HepG2 (cell line): ENCODE results near the gene WNT5B. TPM values are rescaled to one million over a fixed set of nuclear protein-coding genes. Genes with fewer than 3 reads are reported as not detected.

ENCODE experiments used
- CEBPB ChIP-seq: IDR thresholded peaks from 2 replicates; pipeline ENCODE4 v1.6.1; 2011; ENCODE audit warnings: low read depth, low read length, improper control_type of control experiment, borderline replicate concordance
- CREB3 ChIP-seq: sonication (generic); formaldehyde crosslinking; IDR thresholded peaks from 2 replicates; pipeline ENCODE4 v1.5.0; 2020; ENCODE audit warnings: missing genetic modification reagents
- EEA1 ChIP-seq: sonication (generic); formaldehyde crosslinking; IDR thresholded peaks from 2 replicates; pipeline ENCODE4 v1.5.1; 2020; ENCODE audit warnings: mild to moderate bottlenecking, missing genetic modification reagents, borderline replicate concordance
- HNRNPL ChIP-seq: fragments of 200-400 bp; formaldehyde crosslinking; IDR thresholded peaks from 2 replicates; pipeline ENCODE4 v1.6.1; 2017; ENCODE audit warnings: mild to moderate bottlenecking, low read depth, low read length
- HNRNPUL1 ChIP-seq: fragments of 200-400 bp; formaldehyde crosslinking; IDR thresholded peaks from 2 replicates; pipeline ENCODE4 v1.6.1; 2017; ENCODE audit warnings: low read depth, mild to moderate bottlenecking, low read length, moderate library complexity
- KAT7 ChIP-seq: IDR thresholded peaks from 2 replicates; pipeline ENCODE4 v1.6.1; 2018; ENCODE audit warnings: borderline replicate concordance, missing compliant biosample characterization
- NCOA1 ChIP-seq: sonication (generic); formaldehyde crosslinking; IDR thresholded peaks from 2 replicates; pipeline ENCODE4 v1.9.0; 2021; ENCODE audit warnings: missing genetic modification reagents
- NFKBIZ ChIP-seq: IDR thresholded peaks from 2 replicates; pipeline ENCODE4 v1.6.1; 2018; ENCODE audit warnings: missing genetic modification reagents, missing compliant biosample characterization
- NR2F1 ChIP-seq, 2 experiments: fragments of 450-650 bp in 1 of 2; formaldehyde crosslinking in 1 of 2; IDR thresholded peaks; 2 replicates each; pipeline versions ENCODE4 v1.5.0 to v1.6.1; 2016 to 2020; ENCODE audit warnings: mild to moderate bottlenecking in 1 of 2, missing compliant biosample characterization in 1 of 2, missing genetic modification reagents in 1 of 2, moderate library complexity in 1 of 2
- PHB2 ChIP-seq: fragments of 450-650 bp; IDR thresholded peaks from 2 replicates; pipeline ENCODE4 v1.6.1; 2018; ENCODE audit not compliant: partially characterized antibody
- REL ChIP-seq: sonication (generic); formaldehyde crosslinking; conservative IDR thresholded peaks from 2 replicates; pipeline ENCODE4 v1.8.0; 2022; ENCODE audit warnings: mild to moderate bottlenecking, missing genetic modification reagents, moderate library complexity
- RERE ChIP-seq: IDR thresholded peaks from 2 replicates; pipeline ENCODE4 v1.6.1; 2016; ENCODE audit warnings: low read depth, missing genetic modification reagents, missing compliant biosample characterization
- SRY ChIP-seq: sonication (generic); formaldehyde crosslinking; IDR thresholded peaks from 2 replicates; pipeline ENCODE4 v1.8.0; 2022; ENCODE audit warnings: mild to moderate bottlenecking, missing genetic modification reagents
- SUZ12 ChIP-seq: fragments of 150-350 bp; IDR thresholded peaks from 2 replicates; pipeline ENCODE4 v1.6.1; 2014; ENCODE audit warnings: low read depth, low read length
- THAP7 ChIP-seq: sonication (generic); formaldehyde crosslinking; IDR thresholded peaks from 2 replicates; pipeline ENCODE4 v1.8.1; 2023; ENCODE audit warnings: mild to moderate bottlenecking, missing genetic modification reagents
- XBP1 ChIP-seq: sonication (generic); formaldehyde crosslinking; IDR thresholded peaks from 2 replicates; pipeline ENCODE4 v1.5.0; 2020; ENCODE audit warnings: missing genetic modification reagents
- YEATS4 ChIP-seq: sonication (generic); formaldehyde crosslinking; IDR thresholded peaks from 2 replicates; pipeline ENCODE4 v1.4.0; 2020; ENCODE audit warnings: missing genetic modification reagents, borderline replicate concordance
- ZBTB1 ChIP-seq: sonication (generic); formaldehyde crosslinking; IDR thresholded peaks from 2 replicates; pipeline ENCODE4 v1.4.0; 2020; ENCODE audit warnings: missing genetic modification reagents, borderline replicate concordance
- ZNF274 ChIP-seq: sonication (generic); formaldehyde crosslinking; IDR thresholded peaks from 2 replicates; pipeline ENCODE4 v1.5.1; 2020; ENCODE audit warnings: mild to moderate bottlenecking, missing genetic modification reagents
- ZNF30 ChIP-seq: sonication (generic); formaldehyde crosslinking; IDR thresholded peaks from 2 replicates; pipeline ENCODE4 v1.5.0; 2020; ENCODE audit warnings: mild to moderate bottlenecking, missing genetic modification reagents
- ZNF337 ChIP-seq: sonication (generic); formaldehyde crosslinking; IDR thresholded peaks from 2 replicates; pipeline ENCODE4 v1.5.1; 2020; ENCODE audit warnings: missing genetic modification reagents, low read depth, mild to moderate bottlenecking, borderline replicate concordance
- ZNF607 ChIP-seq: sonication (generic); formaldehyde crosslinking; IDR thresholded peaks from 2 replicates; pipeline ENCODE4 v1.5.1; 2020; ENCODE audit warnings: missing genetic modification reagents, mild to moderate bottlenecking, borderline replicate concordance
- ZNF75D ChIP-seq: sonication (generic); formaldehyde crosslinking; IDR thresholded peaks from 2 replicates; pipeline ENCODE4 v1.8.1; 2023; ENCODE audit warnings: missing genetic modification reagents, mild to moderate bottlenecking, borderline replicate concordance
- ZNF781 ChIP-seq: sonication (generic); formaldehyde crosslinking; IDR thresholded peaks from 2 replicates; pipeline ENCODE4 v1.5.1; 2020; ENCODE audit warnings: borderline replicate concordance, mild to moderate bottlenecking, missing genetic modification reagents; ENCODE audit errors: not compliant biosample characterization
- polyA plus RNA-seq, 8 experiments: library from polyadenylated mRNA; depleted of rRNA in 3 of 8; stranded (reverse) in 7 of 8; unstranded in 1 of 8; fragments of >200 nt; fragmentation: Illumina TruSeq in 4 of 8; extraction: Trizol in 4 of 8; gene quantifications; 2 replicates each; pipeline versions ENCODE4 v1.2.1 to v1.2.3, GENCODE V29; 2011 to 2016; ENCODE audit warnings: low read depth in 4 of 8, missing spikeins in 1 of 8, mixed read lengths in 1 of 8; ENCODE audit not compliant: insufficient read depth in 1 of 8
- total RNA-seq, 5 experiments: library from RNA; depleted of rRNA; stranded (reverse); fragments of >200 nt; fragmentation: Illumina TruSeq; extraction: Trizol; gene quantifications; 2 replicates each; pipeline ENCODE4 v1.2.3, GENCODE V29; 2016; ENCODE audit warnings: low read depth in 1 of 5

The WNT5B gene
- total and polyA plus RNA-seq, 2 of the 13 experiments (the other 11 are each of a cell fraction or from before 2014, with no cell fraction given): 0.04 TPM; not detected in 1

- TF ChIP-seq CREB3 (CRISPR knock-in tag) (0 out of 2 replicates have a peak, but pooled peaks have one; percentile 50), ZNF337 (CRISPR knock-in tag) (no peak), NR2F1 (CRISPR knock-in tag; IDR thresholded peaks at IDR 0.05) (no peak), KAT7 (CRISPR knock-in tag) (peak; percentile 89), SUZ12 (peak; percentile 37; the same call in 1 of the 2 replicates), NCOA1 (no peak), SRY (CRISPR knock-in tag) (no peak), ZBTB1 (no peak), ZNF607 (peak; percentile 79; the same call in 1 of the 2 replicates), PHB2 (no peak), HNRNPL (no peak), CEBPB (no peak), THAP7 (peak; percentile 47; the same call in 1 of the 2 replicates), ZNF75D (CRISPR knock-in tag) (no peak), NFKBIZ (CRISPR knock-in tag) (no peak), YEATS4 (peak; percentile 63; the same call in 1 of the 2 replicates), ZNF274 (CRISPR knock-in tag) (0 out of 2 replicates have a peak, but pooled peaks have one; percentile 12), RERE (CRISPR knock-in tag) (no peak), ZNF781 (CRISPR knock-in tag) (no peak), REL (CRISPR knock-in tag) (0 out of 2 replicates have a peak, but pooled peaks have one; percentile 14), XBP1 (CRISPR knock-in tag) (no peak), ZNF30 (CRISPR knock-in tag) (no peak), HNRNPUL1 (no peak), EEA1 (CRISPR knock-in tag) (no peak; the same call in 1 of the 2 replicates)
Measured at GRCh38 chr12:1690578-1691122, 61.6 kb downstream of the WNT5B start, which contains the start of gene ADIPOR2 (continued).
